HL-60 (cell line): ENCODE results near the gene SMAP2.

ENCODE experiments used
- DNase-seq, 2 experiments: peaks; one replicate each; pipeline ENCODE4 v3.0.0-alpha.2; 2010 to 2020; ENCODE audit warnings: low read depth in 1 of 2, low spot score in 1 of 2
- H3K27ac ChIP-seq: fragments of 250-450 bp; sonication (Bioruptor Pico); replicated peaks from 2 replicates; pipeline ENCODE4 v1.5.1; 2020; ENCODE audit warnings: mild to moderate bottlenecking, moderate library complexity
- H3K27me3 ChIP-seq: fragments of 250-450 bp; sonication (Bioruptor Pico); 2 replicates; pipeline ENCODE4 v1.5.1; 2021; ENCODE audit warnings: mild to moderate bottlenecking, moderate library complexity; ENCODE audit not compliant: insufficient read depth, poor library complexity, severe bottlenecking
- H3K4me3 ChIP-seq: replicated peaks from 2 replicates; pipeline ENCODE4 v1.5.1; 2011; ENCODE audit warnings: mild to moderate bottlenecking, control low read depth, low read length; ENCODE audit not compliant: insufficient read depth
- GABPA ChIP-seq: IDR thresholded peaks from 2 replicates; pipeline ENCODE4 v1.6.1; 2012; ENCODE audit warnings: low read depth
- POLR2AphosphoS5 ChIP-seq: IDR thresholded peaks from 2 replicates; pipeline ENCODE4 v1.6.1; 2012; ENCODE audit warnings: low read depth
- REST ChIP-seq: IDR thresholded peaks from 2 replicates; pipeline ENCODE4 v1.6.1; 2012; ENCODE audit warnings: low read depth; ENCODE audit not compliant: insufficient replicate concordance
- SPI1 ChIP-seq: IDR thresholded peaks from 2 replicates; pipeline ENCODE4 v1.6.1; 2012; ENCODE audit warnings: low read depth, mild to moderate bottlenecking, borderline replicate concordance
- TF ChIP-seq, protein P1 (sequence below): IDR thresholded peaks from one replicate; pipeline ENCODE4 v1.5.1; 2011; ENCODE audit warnings: low read length, control low read depth, inconsistent platforms; ENCODE audit not compliant: insufficient read depth

SMAP2 gene

GRCh38 chr1:40435471-40435870 is 61.9 kb downstream of the SMAP2 start:
- DNase-seq = no peak
- H3K4me3 ChIP-seq = no peak overlapping the region
- H3K27me3 ChIP-seq = no peaks in the 10 kb centered on the region
- TF ChIP-seq, protein P1, sequence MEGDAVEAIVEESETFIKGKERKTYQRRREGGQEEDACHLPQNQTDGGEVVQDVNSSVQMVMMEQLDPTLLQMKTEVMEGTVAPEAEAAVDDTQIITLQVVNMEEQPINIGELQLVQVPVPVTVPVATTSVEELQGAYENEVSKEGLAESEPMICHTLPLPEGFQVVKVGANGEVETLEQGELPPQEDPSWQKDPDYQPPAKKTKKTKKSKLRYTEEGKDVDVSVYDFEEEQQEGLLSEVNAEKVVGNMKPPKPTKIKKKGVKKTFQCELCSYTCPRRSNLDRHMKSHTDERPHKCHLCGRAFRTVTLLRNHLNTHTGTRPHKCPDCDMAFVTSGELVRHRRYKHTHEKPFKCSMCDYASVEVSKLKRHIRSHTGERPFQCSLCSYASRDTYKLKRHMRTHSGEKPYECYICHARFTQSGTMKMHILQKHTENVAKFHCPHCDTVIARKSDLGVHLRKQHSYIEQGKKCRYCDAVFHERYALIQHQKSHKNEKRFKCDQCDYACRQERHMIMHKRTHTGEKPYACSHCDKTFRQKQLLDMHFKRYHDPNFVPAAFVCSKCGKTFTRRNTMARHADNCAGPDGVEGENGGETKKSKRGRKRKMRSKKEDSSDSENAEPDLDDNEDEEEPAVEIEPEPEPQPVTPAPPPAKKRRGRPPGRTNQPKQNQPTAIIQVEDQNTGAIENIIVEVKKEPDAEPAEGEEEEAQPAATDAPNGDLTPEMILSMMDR = no peak
- TF ChIP-seq POLR2AphosphoS5 (no peak), REST (no peak), SPI1 (no peak), GABPA (no peak)
- no peak overlapping the region for H3K27ac ChIP-seq

- H3K4me3 ChIP-seq = no peak overlapping the region
- H3K27me3 ChIP-seq = no peaks in the 10 kb centered on the region
- no peak overlapping the region for H3K27ac ChIP-seq
- no peak for TF ChIP-seq SPI1
- no peak for TF ChIP-seq REST
- TF ChIP-seq GABPA = no peak
- DNase-seq = no peak
Observed at GRCh38 chr1:40435876-40436275, 62.3 kb downstream of the SMAP2 start.

- no peaks in the 10 kb centered on the region for H3K27me3 ChIP-seq
Observed at GRCh38 chr1:40438391-40439015, 65.0 kb downstream of the SMAP2 start.

GRCh38 chr1:40439247-40439646 is 65.7 kb downstream of the SMAP2 start:
- Histone ChIP-seq H3K27me3 (no peaks in the 10 kb centered on the region), H3K27ac (no peak overlapping the region), H3K4me3 (no peak overlapping the region)
- DNase-seq = no peak
- TF ChIP-seq REST = no peak
- TF ChIP-seq, protein P1 = no peak
- no peak for TF ChIP-seq POLR2AphosphoS5
- no peak for TF ChIP-seq SPI1
- TF ChIP-seq GABPA = no peak

More at GRCh38 chr1:40438391-40439015, 65.0 kb downstream of the SMAP2 start:
- TF ChIP-seq SPI1 = no peak
- TF ChIP-seq, protein P1 = peak; percentile 67
- peak in 1 of 2 experiments; percentile 10 for DNase-seq
- no peak overlapping the region for H3K27ac ChIP-seq
- H3K4me3 ChIP-seq = no peak overlapping the region
